ENCODE data around the gene ABHD2.

The ABHD2 gene

GRCh38 chr15:89099968-89100367 is 11.7 kb downstream of the ABHD2 start:
- Histone ChIP-seq H3K4me3 (no peak overlapping the region), H3K27ac (peak overlapping the region; percentile 33 to 87)
- no peak for DNase-seq (ENCODE audit: low spot score)
- no peak for TF ChIP-seq CTCF (IDR thresholded peaks at IDR 0.05)

GRCh38 chr15:89101302-89102193 is 13.3 kb downstream of the ABHD2 start:
- Histone ChIP-seq H3K27ac (peak overlapping the region; percentile 87 to 96), H3K4me3 (peak overlapping the region; percentile 34)
- no peak for TF ChIP-seq CTCF (IDR thresholded peaks at IDR 0.05)
- DNase-seq (ENCODE audit: low spot score) = peak; percentile 96

- peak overlapping the region; percentile 87 to 96 for H3K27ac ChIP-seq
- peak overlapping the region; percentile 4 for H3K4me3 ChIP-seq
- no peak for DNase-seq (ENCODE audit: low spot score)
- TF ChIP-seq CTCF (IDR thresholded peaks at IDR 0.05) = no peak
Measured at GRCh38 chr15:89103481-89104171, 15.4 kb downstream of the ABHD2 start.

GRCh38 chr15:89104172-89104564 is 15.9 kb downstream of the ABHD2 start:
- Histone ChIP-seq H3K4me3 (peak overlapping the region; percentile 4), H3K27ac (peak overlapping the region; percentile 87 to 96)
- no peak for DNase-seq (ENCODE audit: low spot score)
- TF ChIP-seq CTCF (IDR thresholded peaks at IDR 0.05) = no peak

GRCh38 chr15:89105147-89105546 is 16.9 kb downstream of the ABHD2 start:
- no peak for DNase-seq (ENCODE audit: low spot score)
- Histone ChIP-seq H3K27ac (peak overlapping the region; percentile 87 to 96), H3K4me3 (peak overlapping the region; percentile 20)
- TF ChIP-seq CTCF (IDR thresholded peaks at IDR 0.05) = no peak

- TF ChIP-seq CTCF (IDR thresholded peaks at IDR 0.05) = no peak
- H3K27ac ChIP-seq = peak overlapping the region; percentile 87 to 96
Measured at GRCh38 chr15:89106200-89106599, 17.9 kb downstream of the ABHD2 start.

More at GRCh38 chr15:89106200-89106599, 17.9 kb downstream of the ABHD2 start:
- no peak for DNase-seq (ENCODE audit: low spot score)
- H3K4me3 ChIP-seq = no peak overlapping the region

Measured in coronary artery (tissue), 2 donors.